Fibroblast of skin of abdomen (primary cell): ENCODE data around the gene CHD5.
A peak's percentile ranks its signal among the peaks of the same experiment; 100 is the strongest.

Source experiments
- DNase-seq: peaks from one replicate; pipeline ENCODE4 v3.0.0-alpha.2; 2013

CHD5 gene

GRCh38 chr1:6097117-6097595 lies 83.0 kb downstream of the CHD5 start:
- no peak for DNase-seq

DNA sequence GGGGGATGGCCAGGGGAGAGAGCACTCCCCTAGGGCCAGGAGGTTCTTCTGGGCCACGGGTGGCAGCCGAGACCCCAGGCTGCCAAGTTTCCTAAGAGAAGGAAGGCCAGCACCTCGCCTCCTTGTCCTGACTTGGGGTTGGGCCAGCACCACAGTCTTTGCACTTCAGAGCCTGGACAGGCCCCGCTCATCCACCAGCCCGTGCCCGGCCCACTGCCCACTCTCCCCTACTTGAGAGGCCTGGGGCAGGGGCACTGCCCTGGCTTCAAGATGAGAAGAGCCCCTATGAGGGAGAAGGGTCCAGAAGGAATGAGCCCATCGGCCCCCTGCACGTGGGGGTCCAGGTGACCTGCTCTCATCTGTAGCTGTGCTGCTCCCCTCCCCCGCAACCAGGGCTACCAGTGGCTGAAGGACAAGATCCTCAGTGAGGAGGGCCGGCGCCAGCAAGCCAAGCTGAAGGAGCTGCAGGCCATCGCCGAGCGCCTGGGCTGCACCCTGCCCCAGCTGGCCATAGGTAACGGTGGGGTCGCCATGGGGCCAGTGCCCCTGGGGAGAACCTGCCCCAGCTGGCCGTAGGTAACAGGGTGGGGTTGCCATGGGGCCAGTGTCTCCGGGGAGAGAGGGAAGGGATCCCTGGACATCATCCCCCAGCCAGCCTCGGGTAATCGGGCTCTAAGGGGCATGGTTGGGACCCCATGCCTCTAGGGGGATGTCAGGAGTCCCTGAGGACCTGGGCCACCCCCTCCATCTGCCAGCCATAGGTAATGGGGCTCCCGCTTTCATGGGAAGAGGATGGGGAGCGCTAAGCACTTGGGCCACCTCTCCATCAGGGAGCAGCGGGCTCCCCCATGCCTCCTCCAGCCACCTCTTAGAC lies 83.6 kb downstream of the CHD5 start:
- DNase-seq, result no peak

GRCh38 chr1:6095511-6096242 lies 84.4 kb downstream of the CHD5 start:
- DNase-seq, result no peak

- DNase-seq, result no peak
Observed at GRCh38 chr1:6094801-6095505, 85.2 kb downstream of the CHD5 start.

- no peak for DNase-seq
Observed at GRCh38 chr1:6094246-6094645, 85.9 kb downstream of the CHD5 start.

- DNase-seq, result no peak
Observed at GRCh38 chr1:6093611-6094010, 86.5 kb downstream of the CHD5 start.

DNA sequence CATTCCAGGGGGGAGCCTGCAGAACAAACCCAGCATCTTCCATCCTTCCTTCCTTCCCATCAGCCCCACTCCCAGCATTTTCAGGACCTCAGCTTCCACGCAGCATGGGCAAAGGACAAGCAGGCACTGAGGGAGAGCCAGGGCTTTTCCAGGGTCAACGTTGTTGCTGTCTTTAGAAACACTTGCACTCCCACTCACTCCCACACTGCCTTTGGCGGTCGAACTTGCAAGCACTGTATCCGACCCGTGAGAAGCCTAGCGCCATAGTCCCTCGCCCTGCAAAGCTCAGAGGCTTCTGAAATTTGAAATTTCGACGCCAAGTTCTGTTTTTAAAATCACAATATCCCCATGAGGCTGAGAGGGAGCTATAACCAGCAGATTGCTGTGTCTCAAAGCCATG lies 87.0 kb downstream of the CHD5 start:
- DNase-seq, result no peak

- DNase-seq, result no peak
Observed at GRCh38 chr1:6092211-6092610, 87.9 kb downstream of the CHD5 start.

- no peak for DNase-seq
Observed at GRCh38 chr1:6091823-6092109, 88.4 kb downstream of the CHD5 start.

GRCh38 chr1:6090996-6091822 lies 88.9 kb downstream of the CHD5 start:
- DNase-seq, result no peak

DNA sequence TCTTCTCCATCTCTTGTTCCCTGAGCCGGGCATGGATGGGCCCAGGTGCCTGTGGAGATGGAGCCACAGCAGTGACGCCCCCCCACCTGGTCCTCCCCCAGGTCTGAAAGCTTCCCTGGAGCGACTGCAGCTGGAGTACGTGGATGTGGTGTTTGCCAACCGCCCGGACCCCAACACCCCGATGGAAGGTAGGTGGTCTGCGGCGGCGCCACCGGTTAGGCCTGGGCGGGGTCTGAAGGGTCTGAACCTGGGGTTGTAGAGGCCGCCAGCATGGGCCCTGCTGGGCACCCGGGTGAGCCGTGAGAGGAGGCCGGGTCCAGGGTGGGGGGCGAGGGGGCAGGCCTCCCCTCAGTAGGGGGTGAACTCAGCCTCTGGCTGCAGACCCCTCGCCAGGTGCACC lies 89.8 kb downstream of the CHD5 start:
- DNase-seq, result no peak

DNA sequence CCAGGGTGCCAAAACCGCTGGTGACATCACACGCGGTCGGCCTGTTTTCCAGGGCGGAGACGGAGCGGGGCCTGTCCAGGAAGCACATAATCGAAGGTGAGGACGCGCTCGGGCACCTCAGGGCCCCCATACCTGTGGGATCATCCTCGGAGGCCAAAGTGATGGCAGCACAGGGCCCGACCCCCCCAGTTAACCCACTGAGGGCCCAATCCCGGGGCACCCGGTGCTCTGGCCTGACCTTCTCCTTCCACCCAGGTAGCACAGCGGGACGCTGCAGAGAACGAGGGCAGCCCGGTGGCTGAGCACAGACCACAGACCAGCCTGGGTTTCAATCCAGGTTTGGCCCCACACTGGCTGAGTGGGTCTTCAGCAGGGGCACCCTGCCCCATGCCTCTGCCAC lies 91.2 kb downstream of the CHD5 start:
- no peak for DNase-seq

DNA sequence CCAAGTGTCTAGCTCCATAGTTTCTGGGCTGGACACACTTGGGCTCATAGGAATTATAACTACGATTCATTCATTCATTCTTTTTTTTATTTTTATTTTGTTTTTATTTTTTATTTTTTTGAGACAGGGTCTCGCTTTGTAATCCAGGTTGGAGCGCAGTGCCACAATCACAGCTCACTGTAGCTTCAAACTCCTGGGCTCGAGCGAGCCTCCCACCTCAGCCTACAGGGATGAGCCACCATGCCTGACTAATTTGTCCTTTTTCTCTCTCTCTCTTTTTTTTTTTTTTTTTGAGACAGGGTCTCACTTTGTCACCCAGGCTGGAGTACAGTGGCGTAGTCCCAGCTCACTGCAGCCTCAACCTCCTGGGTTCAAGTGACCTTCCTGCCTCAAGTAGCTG lies 92.2 kb downstream of the CHD5 start:
- no peak for DNase-seq

DNA sequence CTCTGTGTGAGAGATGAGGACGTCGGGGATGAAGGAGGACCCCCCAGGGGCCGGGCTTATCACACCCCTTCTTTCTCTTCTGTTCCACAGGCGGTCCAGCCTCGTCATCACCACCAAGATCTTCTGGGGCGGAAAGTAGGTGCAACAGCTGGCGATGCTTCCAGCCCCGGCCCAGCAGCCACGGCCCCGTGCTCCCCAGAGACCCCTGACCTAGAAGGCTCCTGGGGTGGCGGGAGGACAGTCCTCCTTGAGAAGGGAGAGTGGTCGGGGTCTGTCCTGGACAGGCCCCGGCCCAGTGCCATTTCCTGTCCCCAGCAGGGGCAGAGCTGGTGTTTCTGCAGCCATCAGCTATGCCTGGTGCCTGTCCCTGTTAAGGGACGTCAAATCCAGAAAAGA lies 92.7 kb downstream of the CHD5 start:
- no peak for DNase-seq

DNA sequence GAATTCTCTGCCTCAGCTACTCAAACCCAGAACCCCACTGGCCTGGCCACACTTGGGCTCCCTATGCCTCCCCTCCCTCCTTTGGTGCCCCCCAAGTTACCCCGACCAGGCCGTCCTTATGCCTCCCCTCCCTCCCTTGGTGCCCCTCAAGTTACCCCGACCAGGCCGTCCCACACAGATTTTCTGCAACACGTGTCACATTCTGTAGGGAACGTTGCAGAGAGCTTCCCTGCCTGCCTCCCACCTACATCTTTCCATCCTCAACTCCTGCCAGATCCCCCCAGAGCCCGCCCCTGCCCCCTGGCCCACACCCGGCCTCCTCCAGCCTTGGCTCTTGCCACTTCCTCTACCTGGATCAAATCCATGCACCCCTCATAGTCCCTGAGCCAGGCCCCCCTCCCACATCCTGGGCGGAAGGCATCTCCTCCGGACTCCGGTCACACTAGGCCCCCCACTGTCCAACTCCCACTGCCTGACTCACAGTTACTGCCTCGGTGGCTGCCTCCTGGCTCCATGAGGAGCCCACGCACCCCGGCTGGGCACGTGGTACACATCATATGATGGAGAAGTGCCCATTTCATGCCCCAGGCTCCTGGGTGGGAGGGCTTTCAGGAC lies 93.3 kb downstream of the CHD5 start:
- no peak for DNase-seq

- DNase-seq, result no peak
Observed at GRCh38 chr1:6086358-6086757, 93.8 kb downstream of the CHD5 start.

DNA sequence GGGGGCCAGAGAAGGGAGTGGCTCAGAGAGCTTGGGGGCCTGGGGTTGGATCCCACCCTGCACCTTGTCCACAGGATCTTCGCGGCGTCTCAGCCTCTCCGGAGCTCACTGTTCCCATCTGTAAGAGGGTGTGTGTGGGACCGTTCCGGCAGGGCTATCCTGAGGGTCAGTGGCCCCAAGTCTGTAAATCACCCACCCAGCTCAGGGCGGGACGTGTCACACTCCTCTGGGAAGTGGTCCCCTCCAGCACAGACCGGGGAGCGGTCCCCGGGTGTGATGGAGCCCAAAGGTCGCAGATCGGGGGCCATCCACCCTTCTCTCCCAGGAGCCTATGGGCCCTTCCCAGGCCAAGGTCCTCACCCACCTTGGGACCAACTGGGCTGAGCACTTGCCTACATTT lies 94.5 kb downstream of the CHD5 start:
- DNase-seq, result no peak

DNA sequence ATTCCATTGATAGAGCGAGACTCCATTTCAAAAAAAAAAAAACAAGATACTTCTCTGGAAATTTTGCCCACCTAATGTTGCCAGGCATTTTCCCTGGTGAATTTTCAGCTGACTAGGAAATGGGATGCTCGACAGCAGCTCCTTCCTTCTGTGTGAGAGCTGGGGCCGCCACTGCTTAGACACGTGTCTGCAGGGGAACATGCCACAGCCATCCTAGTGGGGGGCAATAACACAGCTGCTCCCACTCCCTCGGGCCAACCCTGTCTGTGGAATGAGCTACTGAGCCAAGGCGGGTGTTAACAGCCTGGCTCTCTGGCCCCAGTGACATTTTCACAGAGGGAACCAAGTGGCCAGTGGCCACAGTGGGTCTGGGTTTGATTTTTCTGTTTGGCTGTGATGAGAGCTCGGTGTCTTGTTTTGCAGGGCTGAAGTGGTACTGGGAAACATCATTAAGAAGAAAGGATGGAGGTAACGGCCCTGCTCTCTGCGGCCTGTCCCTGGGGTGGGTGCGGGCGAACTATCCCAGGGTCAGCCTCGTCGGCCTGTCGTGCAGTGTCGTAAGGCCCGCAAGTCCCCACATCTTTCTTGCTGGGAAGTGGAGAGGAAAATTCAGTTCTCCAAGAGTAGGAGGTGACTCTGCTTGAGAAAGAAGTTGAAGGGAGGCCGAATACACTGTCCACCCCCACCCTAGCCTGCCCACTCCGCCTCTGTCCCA lies 95.2 kb downstream of the CHD5 start:
- DNase-seq, result no peak

GRCh38 chr1:6083801-6084446 lies 96.2 kb downstream of the CHD5 start:
- peak; percentile 47 for DNase-seq

DNA sequence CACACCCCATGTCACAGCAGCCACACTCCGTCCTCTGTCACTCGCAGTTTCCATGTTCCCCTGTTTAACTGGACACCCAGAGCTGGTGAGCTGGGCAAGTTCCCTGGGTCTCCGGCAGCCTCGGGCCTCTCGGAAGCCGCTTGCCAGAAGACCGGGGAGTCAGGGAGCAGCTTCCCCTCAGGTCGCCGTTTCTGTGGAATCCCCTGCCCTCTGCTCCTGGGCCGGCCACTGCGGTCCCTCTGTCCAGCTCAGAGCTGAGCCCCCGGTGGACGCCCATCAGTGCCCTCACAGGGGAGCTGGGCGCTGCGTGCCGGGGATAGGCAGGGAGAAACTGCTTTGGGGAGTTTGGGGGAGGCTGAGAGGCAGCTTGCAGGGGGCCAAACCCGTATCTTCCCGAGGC lies 96.7 kb downstream of the CHD5 start:
- DNase-seq, result no peak

GRCh38 chr1:6082430-6082971 lies 97.6 kb downstream of the CHD5 start:
- no peak for DNase-seq
